ENCODE measurements around the gene DNAJB8.

- TF ChIP-seq FOXP2 (optimal IDR thresholded peaks at IDR 0.05; ENCODE audit: control extremely low read depth, extremely low read length, insufficient read depth) = no peak
- TF ChIP-seq POLR2AphosphoS5 (IDR thresholded peaks at IDR 0.05; ENCODE audit: borderline replicate concordance, low read depth, low read length) = no peak
These were observed 36.5 kb upstream of the DNAJB8 start for GRCh38 chr3:128503164-128503651.
